Right lung (tissue), 5 donors: ENCODE measurements around the gene DNM3. TPM values are rescaled to one million over a fixed set of nuclear protein-coding genes. Genes with fewer than 3 reads are reported as not detected.
A peak's percentile ranks its signal among the peaks of the same experiment; 100 is the strongest.

Experiments used
- DNase-seq, 2 donors: peaks; one replicate each; pipeline ENCODE4 v3.0.0-alpha.2; 2013
- polyA plus RNA-seq, 5 donors: library from polyadenylated mRNA; unstranded; fragments of 120-200 nt; gene quantifications; one replicate each; pipeline versions ENCODE4 v1.2.1 to v1.2.3, GENCODE V29; 2013; ENCODE audit warnings: inconsistent platforms in 1 of 5, low replicate concordance in 1 of 5; ENCODE audit not compliant: insufficient read length in 5 of 5, insufficient read depth in 1 of 5

The DNM3 gene
- polyA plus RNA-seq, 5 donors = 4.1 to 6.9 (median 5.2) TPM

DNA sequence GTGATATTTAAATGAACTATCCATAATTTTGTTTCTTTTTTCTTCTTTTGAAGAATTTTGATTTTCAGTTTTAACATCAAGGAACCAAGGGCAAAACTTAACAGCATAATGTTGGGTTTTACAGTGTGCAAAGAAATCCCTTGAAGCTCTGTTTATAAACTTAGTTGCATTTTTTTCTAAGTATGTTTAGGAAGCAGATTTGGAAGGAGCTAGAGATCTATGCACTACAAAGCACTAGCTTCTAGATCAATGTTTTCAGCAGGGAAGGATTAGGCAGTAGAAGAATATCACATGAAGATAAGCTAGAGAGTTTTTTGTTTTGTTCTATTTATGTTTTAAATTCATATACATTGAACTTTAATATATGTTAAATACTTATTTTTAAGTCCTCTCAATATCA, 328.5 kb downstream of the DNM3 start:
- DNase-seq = no peak

DNA sequence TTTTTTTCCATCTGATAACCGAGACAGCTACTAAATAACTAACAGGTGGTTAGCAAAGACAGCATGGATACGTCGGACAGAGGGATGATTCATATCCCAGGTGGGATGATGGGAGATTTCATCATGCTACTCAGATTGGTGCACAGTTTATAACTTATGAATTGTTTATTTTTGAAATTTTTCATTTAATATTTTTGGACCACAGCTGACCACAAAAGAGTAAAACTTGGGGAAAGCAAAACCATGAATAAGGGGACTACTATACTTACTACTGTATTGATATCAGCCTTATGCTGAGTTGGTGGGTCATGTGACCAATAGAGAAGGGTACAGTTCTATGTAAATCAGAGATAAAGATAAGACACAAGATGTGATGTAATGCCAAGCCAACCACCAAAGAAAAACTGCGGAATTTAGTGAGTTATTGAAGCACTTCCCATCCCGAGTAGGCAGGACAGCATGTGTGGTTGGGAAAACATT, 331.1 kb downstream of the DNM3 start:
- DNase-seq = no peak

DNA sequence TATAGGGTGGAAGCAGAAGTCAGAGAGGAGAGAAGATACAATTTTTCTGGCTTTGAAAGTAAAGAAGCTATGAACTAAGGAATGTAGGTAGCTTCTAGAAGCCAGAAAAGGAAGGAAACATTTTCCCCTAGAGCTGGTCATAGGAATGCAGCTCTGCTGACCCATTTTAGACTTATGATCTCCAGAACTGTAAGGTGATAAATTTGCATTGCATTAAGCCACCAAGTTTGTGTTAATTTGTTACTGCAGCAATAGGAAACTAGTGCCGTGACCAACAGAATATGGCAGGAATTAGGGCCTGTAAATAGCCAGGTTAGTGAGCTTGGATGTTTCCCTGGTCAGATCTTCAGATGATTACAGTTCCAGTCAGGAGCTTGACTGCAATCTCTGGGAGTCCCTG, 334.9 kb downstream of the DNM3 start:
- no peak for DNase-seq

DNA sequence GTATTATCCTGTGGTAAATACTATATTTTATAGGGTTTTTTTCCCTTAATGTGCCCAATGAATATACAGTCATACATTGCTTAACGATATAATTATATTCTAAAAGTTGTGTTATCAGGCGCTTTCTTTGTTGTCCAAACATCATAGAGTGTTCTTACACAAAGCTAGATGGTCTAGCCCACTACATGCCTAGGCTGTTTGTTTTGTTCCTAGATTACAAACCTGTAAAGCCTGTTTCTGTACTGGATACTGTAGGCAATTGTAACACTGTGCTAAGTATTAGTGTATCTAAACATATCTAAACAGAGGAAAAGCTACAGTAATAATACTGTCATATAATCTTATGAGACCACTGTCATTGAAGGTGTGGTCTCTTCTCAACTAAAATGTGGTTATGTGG, 336.6 kb downstream of the DNM3 start:
- DNase-seq = no peak

DNA sequence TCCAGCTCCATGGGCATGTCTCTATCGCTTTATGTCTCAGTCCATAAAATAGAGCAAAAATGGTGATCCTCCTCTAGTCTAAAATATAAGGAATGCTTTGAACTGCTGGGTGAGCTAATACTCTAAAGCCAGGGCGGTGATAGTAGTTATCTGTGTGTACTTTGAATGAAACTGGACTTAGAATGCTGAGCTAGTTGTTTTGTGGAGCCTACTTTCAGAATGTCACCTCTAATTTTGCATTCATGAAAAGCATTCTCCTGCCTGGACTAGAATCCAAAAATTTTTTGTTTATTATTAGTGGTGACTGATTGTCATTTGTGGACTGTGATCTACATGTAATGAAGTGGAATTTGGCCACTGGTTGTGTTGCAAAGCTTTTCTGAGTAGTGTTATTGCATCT, 337.6 kb downstream of the DNM3 start:
- no peak for DNase-seq

DNA sequence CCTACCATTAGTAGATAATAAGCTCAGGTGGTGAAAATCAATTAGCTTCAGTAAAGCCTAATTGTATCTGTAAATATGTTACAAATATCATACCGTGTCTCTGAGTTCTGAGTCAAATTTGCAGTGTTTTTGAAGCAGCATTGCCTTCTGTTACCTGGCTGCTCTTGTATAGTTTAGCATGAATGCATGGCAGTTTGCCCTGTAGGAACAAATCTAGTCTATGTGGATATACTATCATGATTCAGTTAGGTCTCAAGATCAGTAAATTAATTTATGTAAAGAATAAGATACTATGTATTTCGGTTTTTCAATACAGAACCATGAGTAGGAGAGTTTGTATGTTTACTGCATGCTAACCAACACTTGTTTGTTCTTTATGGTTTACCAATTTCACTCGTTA, 338.6 kb downstream of the DNM3 start:
- no peak for DNase-seq

DNA sequence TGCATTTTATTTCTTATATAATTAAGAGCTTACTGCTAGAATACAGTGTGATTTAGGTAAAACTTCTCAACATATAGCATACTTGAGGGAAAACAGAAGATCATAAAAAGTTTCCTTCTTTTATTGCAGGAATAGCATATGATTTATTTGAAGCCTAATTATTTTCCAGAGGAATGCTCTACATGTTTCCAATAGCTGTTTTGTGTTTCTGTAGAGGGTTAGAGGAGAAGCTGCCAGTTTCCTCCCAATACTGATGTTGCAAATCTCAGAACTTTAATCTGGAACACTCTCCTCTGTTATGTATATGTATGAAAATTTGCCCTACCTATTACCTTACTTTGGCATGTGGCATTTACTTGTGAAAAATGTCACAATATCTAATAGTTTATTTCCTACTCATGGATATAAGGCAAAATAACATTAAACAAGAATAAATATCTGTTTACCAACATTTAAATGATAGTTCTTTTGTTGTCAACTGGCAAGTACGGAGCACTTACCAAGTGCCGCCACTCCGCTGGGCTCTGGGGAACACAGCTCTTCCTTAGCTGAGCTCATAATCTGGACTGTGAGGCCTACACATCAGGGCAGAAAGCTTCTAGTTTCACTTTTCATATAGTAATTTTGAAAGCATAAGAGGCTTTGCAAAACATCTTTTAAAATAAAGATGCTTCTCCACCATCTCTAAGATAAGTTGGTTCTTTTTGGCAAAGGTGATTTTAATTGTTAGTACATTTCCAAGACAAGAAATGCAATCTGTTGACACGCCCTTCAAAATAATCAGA, 339.4 kb downstream of the DNM3 start:
- no peak for DNase-seq

DNA sequence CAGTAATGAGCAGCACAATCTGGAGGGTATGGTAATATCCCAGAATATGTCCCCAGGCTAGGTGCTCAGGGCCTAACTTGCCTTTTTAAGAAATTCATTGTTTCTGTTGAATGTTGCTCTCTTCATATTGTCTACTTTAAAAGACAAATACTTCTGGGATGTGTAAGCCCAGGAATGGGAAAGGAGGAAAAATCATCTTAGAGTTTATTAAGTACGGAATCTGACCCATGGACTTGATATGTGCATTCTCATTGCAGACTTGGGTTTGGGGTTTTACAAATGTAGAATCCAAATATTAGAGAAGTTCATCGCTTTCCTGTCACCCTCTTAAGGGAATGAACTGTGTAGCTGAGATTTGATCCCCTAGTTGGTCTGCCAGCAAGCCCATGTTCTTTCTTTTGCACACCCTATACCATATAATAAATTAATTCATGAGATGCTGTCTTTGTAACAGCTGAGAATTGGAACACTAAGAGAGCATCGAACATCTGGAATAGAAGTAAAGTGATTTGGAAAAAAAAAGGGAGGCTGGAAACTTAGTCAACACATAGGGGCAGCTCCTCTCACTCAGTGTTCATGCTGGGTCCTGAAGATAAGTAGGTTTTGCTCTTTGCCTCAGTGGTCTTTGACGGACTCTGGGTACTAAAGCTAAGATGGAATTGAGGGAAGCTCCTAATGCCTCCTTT, 343.4 kb downstream of the DNM3 start:
- DNase-seq = no peak

DNA sequence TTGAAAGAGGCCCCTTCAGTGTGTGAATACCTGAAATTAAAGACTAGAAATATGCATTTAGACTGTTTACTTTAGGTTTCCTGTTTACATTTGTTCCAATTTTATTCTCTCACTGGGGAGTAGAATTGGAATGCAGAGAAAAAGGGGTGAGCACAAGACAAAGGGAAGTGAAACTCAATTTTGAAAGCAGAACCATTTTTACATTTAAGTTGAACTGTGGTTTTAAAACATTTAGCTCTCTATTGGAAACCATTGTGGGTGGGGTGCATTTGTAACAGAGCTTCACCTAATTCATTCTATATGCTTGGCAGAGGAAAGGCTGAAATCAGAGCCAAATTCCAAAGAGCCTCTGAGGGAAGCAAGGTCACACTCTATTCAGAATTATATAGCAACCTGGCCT, 343.9 kb downstream of the DNM3 start:
- DNase-seq = no peak

DNA sequence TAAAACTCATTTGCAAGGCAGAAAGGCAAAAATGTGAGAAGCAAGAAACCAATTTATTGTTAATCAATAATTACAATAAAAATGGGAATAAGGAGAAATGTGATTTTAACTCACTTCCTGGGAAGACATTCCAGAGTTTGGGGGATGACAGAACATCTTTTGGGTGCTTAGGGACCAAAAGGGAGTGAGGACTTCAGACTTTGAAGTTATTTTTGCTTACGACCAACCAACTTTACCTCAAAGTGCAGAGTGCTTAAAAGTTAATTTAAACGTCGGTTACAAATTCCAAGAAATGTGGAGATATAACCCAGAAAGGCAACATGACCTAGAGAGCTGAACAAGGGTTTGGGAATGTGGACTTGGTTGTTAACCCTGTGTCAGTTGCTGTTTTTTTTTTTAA, 344.7 kb downstream of the DNM3 start:
- no peak for DNase-seq

DNA sequence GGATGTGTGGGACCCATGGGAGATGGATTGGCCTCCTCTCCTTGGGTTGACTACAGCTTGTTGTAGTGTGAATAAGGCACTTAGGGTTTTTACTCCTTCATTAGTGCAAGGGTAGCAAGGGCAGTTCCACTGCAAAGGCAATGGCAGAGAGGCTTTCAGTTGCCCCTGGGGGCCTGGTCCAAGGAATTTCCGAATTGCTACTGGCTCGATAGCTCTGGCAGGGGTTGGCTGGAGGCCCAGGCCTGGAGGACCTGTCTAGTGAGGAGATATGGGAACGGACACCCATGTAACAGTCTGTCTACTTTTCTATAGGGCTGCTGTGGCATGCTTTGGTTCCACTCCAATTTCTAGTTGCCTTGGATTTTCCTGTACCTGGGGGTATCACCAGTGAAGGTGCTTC, 360.3 kb downstream of the DNM3 start:
- DNase-seq = no peak

DNA sequence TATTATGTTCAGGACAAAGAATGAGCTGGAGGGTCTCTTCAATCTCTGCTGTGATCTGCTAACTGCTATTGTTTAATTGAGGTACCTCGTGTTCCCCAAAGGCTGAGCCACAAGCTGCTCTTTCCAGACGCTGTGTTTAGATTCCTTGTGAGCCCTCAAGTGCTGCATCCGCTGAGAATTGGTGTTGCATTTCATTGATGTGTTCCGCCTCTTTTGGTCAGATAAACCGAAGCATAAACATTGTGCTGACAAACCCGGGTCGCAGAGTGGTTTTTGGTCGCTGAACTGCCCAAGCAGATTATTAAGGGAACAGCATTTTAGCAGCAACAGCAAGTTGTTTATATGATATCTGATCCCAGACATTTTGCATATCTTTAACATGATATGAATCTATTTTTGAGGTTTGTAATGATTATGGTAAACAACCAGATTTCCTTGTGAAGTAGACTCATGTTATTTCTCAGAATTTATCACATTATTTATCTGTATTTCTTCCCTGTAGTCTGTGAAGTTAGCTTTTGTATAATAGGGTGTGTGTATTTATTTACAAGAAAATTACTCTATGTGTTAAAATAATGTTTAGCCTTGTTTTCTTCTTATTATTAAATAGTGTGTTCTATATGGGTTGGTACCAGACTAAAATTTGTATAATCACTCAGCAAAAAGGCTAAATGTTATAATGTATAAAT, 362.0 kb downstream of the DNM3 start:
- DNase-seq = peak; percentile 37 to 45

DNA sequence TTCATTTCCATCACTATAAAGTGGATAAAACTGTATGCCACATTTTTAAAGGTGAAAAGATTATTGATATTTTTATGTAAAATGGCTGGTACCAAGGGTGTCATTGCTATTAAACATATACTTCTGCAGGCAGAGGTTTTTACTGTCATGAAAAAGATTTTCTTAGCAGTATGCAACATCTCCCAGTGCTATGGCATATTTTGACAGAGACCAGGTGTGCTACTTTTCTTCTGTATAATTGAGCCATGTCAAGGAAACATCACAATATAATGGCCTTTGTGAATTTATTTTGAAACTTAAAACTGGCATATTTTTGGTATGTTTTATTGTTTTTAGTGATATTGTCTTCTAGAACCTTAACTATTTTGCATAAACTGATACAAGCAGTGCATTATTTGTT, 362.6 kb downstream of the DNM3 start:
- no peak for DNase-seq

DNA sequence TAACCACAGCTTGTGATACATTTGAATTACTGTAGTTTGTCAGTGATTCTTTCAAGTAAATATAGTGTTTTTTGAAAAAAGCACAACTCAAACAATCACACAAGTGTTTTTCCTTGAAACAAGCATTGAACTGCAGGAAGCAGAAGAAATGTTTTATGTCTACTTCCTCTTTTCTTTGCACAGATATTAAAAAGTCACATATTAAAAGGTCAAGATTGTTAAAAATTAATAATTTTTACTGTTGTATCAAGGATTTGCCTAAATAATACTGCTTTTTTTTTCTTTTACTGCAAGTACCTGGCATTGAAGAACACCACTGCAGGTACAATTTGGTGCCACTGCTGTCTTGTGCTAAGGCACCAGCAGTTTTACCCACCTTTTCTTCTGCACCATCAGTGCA, 365.0 kb downstream of the DNM3 start:
- no peak for DNase-seq

DNA sequence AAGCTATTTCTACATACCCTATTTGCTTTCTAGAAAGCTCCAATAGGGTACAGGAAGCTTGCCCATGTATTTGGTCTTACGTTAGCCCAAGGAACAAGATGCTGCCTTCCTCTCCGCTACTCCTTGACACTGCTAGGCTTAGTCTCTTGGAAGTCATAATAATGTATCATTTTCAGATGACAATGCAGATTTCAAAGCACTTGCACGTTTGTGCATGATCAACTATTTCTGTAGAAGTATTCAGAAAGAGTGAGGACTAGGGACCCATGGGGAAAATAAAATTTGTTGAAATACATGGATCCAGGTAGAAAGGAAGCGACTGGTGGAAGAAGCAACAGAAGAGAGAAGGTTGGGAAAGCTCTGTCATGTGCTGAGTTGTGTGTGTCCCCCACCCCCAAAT, 367.3 kb downstream of the DNM3 start:
- DNase-seq = no peak

DNA sequence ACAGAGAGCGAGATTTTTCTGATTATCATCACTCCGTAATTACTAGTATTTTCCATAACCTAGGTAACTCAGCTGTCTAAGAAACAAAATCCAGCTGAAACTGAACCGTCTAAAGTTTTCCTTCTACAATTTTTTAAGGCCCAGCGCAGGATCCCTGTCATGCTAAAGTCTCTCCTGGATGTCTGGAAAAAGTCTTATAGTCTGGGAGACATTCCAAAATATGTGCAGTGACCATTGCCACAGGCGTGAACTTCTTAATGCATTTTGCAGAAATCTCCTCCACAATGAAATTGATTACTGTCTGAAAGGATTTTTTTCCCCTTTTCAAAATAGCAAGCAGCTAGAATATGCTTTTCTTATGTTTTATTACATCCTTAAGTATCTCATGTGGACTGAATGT, 369.9 kb downstream of the DNM3 start:
- DNase-seq = no peak

DNA sequence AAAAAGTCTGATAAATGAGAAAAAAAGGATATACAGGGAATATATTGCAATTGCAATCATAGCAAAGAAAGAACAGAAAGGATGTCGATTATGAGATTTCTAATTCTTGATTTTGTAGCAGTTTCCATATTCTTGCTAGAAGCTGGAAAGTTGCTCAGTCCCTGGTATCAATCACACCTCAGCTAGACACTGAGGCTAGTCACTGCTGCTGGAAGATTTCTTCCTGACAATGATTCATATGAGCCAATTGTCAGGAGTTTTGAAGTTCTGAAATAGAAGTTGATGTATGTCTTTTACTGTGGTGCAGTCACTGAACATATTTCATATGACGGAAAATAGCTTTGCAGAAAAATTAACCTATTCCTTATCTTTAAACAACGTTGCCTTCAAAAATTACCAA, 370.8 kb downstream of the DNM3 start:
- no peak for DNase-seq

DNA sequence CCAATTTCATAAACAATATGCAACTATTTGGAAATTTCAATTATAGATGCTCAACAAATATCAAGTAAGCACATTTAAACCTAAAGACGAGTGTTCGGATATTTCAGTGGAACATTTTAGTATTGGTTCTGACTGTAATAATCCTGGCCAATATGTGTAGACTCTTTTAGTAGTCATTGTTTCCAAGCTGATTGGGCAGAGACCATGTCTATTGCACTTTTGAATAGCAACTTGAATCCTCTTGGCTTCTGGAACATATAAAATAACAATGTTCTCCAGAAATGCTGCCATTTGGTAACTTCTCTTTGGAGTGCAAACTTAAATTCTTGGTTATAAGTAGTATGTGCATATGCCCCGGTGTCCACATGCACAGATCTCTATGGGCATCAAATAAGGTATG, 373.7 kb downstream of the DNM3 start:
- DNase-seq = no peak

DNA sequence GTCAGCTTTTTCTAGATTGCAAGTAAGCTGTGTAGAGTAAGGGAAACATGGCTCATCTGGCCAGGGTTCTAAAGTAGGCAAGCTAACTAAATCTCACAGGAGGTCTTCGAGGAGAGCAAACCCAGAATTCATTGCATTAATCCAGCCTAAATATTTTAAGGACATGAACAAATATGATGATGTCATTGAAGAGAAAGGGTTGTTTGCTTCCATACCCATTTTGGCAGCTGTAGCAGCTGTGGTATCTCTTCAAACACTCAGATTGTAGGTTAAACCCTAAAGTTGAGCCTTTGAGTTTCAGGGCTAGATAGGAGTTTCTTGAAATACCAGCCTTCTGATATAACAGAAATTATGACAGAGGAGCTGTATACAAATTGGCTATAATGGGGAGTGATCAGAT, 378.7 kb downstream of the DNM3 start:
- DNase-seq = peak in 1 of 2 donors; percentile 26

DNA sequence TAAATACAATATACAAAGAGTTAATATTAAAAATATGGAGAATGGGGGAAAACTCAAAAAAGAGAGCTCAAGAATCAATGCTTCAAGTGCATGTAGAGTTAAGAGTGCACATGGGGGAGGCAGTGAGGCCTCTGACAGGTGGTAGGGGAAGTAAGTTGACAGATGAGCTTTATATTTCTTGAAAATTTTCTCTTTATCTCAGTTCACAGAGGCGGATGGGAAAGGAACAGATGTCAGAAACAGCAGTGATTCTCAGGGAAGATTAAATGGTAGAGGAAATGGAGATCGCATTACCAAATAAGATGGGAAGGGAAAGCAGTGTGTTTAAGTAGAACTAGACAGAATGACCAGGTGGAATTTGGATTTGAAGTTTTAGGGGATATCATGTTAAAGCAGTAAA, 379.1 kb downstream of the DNM3 start:
- no peak for DNase-seq

DNA sequence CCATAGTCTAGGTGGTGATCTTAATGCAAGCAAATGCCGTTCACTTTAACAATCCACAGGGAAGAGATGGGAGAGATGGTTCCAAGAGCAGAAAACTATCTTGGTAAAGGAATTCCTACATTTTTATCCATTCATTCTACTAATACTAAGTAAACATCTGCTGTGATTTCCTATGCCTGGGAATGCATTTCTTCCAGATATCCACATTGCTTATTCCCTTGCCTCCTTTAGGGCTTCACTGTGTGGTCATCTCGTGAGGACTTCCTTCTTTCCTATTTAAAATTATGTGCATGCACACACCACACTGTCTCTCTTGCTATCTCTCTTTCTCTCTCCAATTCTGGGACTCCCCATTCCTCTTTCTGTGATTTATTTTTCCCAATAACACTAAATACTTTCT, 380.1 kb downstream of the DNM3 start:
- no peak for DNase-seq

DNA sequence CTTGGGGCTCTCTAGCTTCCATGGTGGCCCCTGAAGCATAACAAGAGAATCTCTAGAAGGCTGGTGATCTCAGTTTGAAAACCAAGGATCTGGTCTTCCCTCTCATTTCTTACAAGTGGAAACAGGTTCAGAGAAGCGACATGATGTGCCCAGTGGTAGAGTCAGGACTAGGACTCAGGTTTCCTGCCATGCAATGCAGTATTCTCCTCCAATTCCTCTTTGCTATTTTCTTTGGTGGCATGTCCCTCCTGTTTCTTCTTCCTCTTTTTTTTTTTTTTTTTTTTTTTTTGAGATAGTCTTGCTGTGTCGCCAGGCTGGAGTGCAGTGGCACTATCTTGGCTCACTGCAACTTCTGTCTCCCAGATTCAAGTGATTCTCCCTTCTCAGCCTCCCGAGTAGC, 383.6 kb downstream of the DNM3 start:
- no peak for DNase-seq

DNA sequence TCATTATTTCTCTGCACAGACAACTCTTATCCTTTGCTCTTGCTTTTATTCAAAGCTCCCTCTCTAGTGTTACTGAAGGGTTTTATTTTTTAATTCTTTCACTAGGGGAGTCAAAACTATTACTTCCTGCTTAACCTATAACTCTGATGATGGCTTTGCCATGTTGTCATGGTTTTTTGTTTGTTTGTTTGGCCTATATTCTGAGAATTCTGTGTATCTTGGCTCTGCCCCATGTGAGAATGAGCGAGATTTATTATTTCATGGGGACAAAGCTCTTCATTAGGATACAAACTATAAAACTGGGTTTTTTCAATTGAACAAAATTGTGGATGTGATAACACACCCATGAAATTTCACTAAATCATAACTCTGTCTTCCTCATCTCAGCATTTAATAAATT, 388.6 kb downstream of the DNM3 start:
- DNase-seq = peak in 1 of 2 donors; percentile 27
